Heart left ventricle (tissue), 16 donors: Measurements from ENCODE around the gene CD247. TPM values are rescaled to one million over a fixed set of nuclear protein-coding genes. Genes with fewer than 3 reads are reported as not detected.

Source experiments
- ATAC-seq, 4 donors: fragments of 200-7000 bp; cut with Tn5 transposase; one replicate each; pipeline ENCODE4 v1.9.1; 2020 to 2022; ENCODE audit warnings: moderate library complexity in 4 of 4, mild to moderate bottlenecking in 3 of 4, moderate number of reproducible peaks in 1 of 4
- DNase-seq, 5 donors: peaks; one replicate each; pipeline ENCODE4 v3.0.0-alpha.2; 2020
- H3K27ac ChIP-seq, 12 donors: fragments of 200-600 bp; sonication (generic) in 4 of 12; one replicate each; pipeline versions ENCODE4 v1.5.0 to v1.8.0; 2016 to 2022; ENCODE audit warnings: mild to moderate bottlenecking in 2 of 12
- H3K27me3 ChIP-seq, 9 donors: fragments of 200-600 bp; sonication (generic) in 2 of 9; one replicate each; pipeline versions ENCODE4 v1.5.1 to v1.8.0; 2016 to 2022; ENCODE audit warnings: mild to moderate bottlenecking in 3 of 9
- H3K36me3 ChIP-seq, 9 donors: fragments of 200-600 bp; sonication (generic) in 2 of 9; one replicate each; pipeline versions ENCODE4 v1.5.0 to v1.8.0; 2018 to 2022; ENCODE audit warnings: mild to moderate bottlenecking in 2 of 9
- H3K4me1 ChIP-seq, 12 donors: fragments of 200-600 bp; sonication (generic) in 4 of 12; one replicate each; pipeline versions ENCODE4 v1.5.0 to v1.8.0; 2016 to 2022; ENCODE audit warnings: mild to moderate bottlenecking in 3 of 12
- H3K4me3 ChIP-seq, 12 donors: fragments of 200-600 bp; sonication (generic) in 4 of 12; one replicate each; pipeline versions ENCODE4 v1.5.0 to v1.8.0; 2017 to 2022; ENCODE audit warnings: mild to moderate bottlenecking in 9 of 12, moderate library complexity in 4 of 12
- H3K9me3 ChIP-seq, 12 donors: fragments of 200-600 bp; sonication (generic) in 4 of 12; one replicate each; pipeline versions ENCODE4 v1.5.0 to v1.8.0; 2016 to 2022; ENCODE audit warnings: mild to moderate bottlenecking in 1 of 12
- POLR2A ChIP-seq, 2 donors: fragments of 450-650 bp; IDR thresholded peaks; one replicate each; pipeline ENCODE4 v1.6.1; 2017; ENCODE audit warnings: antibody characterized with exemption in 2 of 2, mild to moderate bottlenecking in 2 of 2, moderate library complexity in 2 of 2
- WGBS, 4 donors: extraction: QIAGEN DNeasy Blood & Tissue Kit in 2 of 4; methylation state at CpG; one replicate each; pipeline versions ENCODE4 v1.1.5 to v1.1.7; 2013 to 2018; 5-methylcytosine and 5-hydroxymethylcytosine counted together
- intact Hi-C, 10 donors: fragments of 100-400 bp; cut with DNase I; formaldehyde crosslinking; loops; one replicate each; pipeline versions ENCODE4 v1.11.1 to v1.14.2; 2022
- polyA plus RNA-seq, 2 donors: library from polyadenylated mRNA; stranded (reverse); fragments of 200-250 nt; gene quantifications; one replicate each; pipeline ENCODE4 v1.2.3, GENCODE V29; 2013
- total RNA-seq, 9 donors: library from RNA; depleted of rRNA in 2 of 9; stranded (reverse); fragments of >200 nt in 2 of 9; fragmentation: NEBNext Ultra II Directional in 3 of 9; extraction: Animal tissue kit (Norgen Biotek cat#: 25700) in 3 of 9; gene quantifications; one replicate each; pipeline versions ENCODE4 v1.1.0 to v1.2.4, GENCODE V29; 2016 to 2023
- TF ChIP-seq, protein P1 (sequence below), 12 donors: fragments of 200-600 bp; sonication (generic) in 4 of 12; IDR thresholded peaks; one replicate each; pipeline versions ENCODE4 v1.5.0 to v1.8.0; 2018 to 2022; ENCODE audit warnings: antibody characterized with exemption in 12 of 12, mild to moderate bottlenecking in 5 of 12
- donor health status: ischemic (EF 13 %, LVEDD 7.1; RV severe dilation, severe dysfunction).
- donor health status: healthy with polysubstance abuse.
- donor health status: DM: no; HTN: yes; CAD: no.
- donor health status: DM: no; HTN: no; CAD: no.
- donor health status: ischemic (EF 25% LVEDD 6.9; RV normal size, moderate dysfunction).
- donor health status: ischemic (EF 25% LVEDD 5.7; RV mildly dilated, moderate dysfunction).
- donor health status: healthy.
- donor health status: DM: yes; HTN: yes; CAD: no.
- donor health status: ischemic (EF 35%, LVEDD 5.7; RV mildly dilated, moderate dysfunction).
- donor health status: nonischemic (EF 11% LVEDD 7.7; RV severe dilation, severe dysfunction).
- donor health status: DM: yes; HTN: yes; CAD: no.
- donor health status: PGD.
- donor health status: ischemic (EF 29% LVEDD 5.4; RV normal size, mild dysfunction).
- donor health status: nonischemic (EF 23%, LVEDD 6.1; RV moderate dilation, normal function).

CD247 gene
- total and polyA plus RNA-seq, 11 donors = 0.19 to 7.6 (median 0.47) TPM; not detected in 1

DNA sequence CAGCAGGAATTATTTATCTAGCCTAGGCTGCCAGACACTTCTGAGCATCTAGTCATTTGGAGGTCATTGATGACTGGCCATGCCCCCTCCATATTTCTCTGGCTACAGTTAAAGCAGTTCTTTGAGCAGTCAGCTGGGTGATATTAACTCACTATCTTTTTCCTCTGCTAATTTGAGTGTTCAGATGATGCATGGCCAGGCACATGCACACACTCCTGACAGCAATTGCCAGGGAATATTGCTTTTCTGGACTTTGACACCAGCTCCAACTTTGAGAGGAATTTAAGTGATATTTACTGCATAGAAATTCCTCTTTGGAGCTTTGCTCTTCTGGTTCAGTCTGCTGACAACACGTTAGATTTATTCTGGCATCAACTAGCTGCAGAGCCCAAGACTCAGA, 52.6 kb downstream of the CD247 start:
- no peaks in the 10 kb centered on the region for H3K9me3 ChIP-seq
- no peaks in the 10 kb centered on the region for H3K36me3 ChIP-seq
- intact Hi-C loops = no loop called here
- H3K4me3 ChIP-seq = no peak overlapping the region
- peaks cover 0 to 8% (median 0%) of the 10 kb centered on the region in 12 donors for H3K4me1 ChIP-seq
- TF ChIP-seq, protein P1, sequence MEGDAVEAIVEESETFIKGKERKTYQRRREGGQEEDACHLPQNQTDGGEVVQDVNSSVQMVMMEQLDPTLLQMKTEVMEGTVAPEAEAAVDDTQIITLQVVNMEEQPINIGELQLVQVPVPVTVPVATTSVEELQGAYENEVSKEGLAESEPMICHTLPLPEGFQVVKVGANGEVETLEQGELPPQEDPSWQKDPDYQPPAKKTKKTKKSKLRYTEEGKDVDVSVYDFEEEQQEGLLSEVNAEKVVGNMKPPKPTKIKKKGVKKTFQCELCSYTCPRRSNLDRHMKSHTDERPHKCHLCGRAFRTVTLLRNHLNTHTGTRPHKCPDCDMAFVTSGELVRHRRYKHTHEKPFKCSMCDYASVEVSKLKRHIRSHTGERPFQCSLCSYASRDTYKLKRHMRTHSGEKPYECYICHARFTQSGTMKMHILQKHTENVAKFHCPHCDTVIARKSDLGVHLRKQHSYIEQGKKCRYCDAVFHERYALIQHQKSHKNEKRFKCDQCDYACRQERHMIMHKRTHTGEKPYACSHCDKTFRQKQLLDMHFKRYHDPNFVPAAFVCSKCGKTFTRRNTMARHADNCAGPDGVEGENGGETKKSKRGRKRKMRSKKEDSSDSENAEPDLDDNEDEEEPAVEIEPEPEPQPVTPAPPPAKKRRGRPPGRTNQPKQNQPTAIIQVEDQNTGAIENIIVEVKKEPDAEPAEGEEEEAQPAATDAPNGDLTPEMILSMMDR (IDR thresholded peaks at IDR 0.05) = no peak
- no peak for TF ChIP-seq POLR2A (IDR thresholded peaks at IDR 0.05)
- no peak for ATAC-seq
- no peaks in the 10 kb centered on the region for H3K27me3 ChIP-seq
- WGBS, 4 donors = 25 to 46% (median 41%) methylated on average over 1 of the region's 1 CpG
- no peak overlapping the region for H3K27ac ChIP-seq
- no peak for DNase-seq

DNA sequence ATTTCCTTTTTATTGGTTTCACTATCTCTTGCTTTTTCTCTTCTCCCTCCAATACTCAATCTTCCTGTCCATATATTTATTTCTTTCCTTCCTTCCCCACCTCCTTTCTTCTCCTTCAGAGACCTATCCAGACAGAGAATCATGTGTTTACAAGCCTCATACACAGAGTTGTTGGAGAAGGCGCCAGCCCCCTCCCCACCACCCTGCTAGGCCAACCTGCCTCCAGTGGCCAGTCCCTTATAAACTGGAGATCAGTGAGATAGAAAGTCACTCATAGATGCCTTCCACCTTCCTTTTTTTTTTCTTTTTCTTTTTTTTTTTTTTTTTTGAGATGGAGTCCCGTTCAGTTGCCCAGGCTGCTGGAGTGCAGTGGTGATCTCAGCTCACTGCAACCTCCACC, 53.3 kb downstream of the CD247 start:
- intact Hi-C loops = no loop called here
- 90 to 92% (median 90%) methylated on average over 2 of the region's 2 CpGs for WGBS, 4 donors
- Histone ChIP-seq H3K27me3 (no peaks in the 10 kb centered on the region), H3K4me3 (no peak overlapping the region), H3K27ac (no peak overlapping the region), H3K9me3 (no peaks in the 10 kb centered on the region), H3K36me3 (no peaks in the 10 kb centered on the region), H3K4me1 (peaks cover 0 to 8% (median 0%) of the 10 kb centered on the region in 12 donors)
- TF ChIP-seq POLR2A (IDR thresholded peaks at IDR 0.05) = no peak
- TF ChIP-seq, protein P1 (IDR thresholded peaks at IDR 0.05) = no peak
- DNase-seq (no peak), ATAC-seq (no peak)

DNA sequence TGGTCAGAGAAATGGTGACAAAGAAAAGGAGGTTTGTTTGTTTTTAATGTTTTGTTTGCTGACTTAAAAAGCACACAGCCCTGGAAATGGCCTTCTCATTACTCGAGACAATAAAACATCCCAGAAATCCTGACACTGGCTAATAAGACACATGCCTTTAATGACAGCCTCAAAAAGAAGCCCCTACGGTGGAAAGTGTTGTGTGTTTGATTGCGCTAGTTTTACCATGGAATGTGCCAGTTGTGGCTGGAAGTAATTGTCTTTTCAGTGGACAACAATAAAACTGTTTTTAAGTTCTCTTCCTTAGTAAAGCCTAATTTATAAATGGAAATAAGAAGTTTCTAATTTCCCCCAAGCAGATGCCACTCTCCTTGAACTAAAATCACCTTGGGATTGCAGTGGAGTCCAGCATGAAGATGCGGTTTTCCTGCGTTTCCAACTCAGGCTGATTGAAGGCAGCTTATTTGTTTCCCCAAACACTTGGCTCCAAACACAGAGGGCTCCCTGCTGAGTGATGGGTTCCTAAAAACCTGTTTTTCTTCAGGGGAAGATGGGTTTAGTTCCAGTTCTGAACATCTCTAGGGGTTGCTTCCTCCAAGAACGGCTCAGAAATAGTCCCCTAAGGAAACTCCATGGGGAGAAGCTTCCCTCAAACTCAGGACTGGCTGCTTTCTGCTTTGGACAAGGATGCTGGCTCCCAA, 54.3 kb downstream of the CD247 start:
- ATAC-seq (no peak), DNase-seq (no peak)
- intact Hi-C loops = no loop called here
- Histone ChIP-seq H3K36me3 (no peaks in the 10 kb centered on the region), H3K4me3 (no peak overlapping the region), H3K4me1 (peaks cover 0 to 8% (median 0%) of the 10 kb centered on the region in 12 donors), H3K27ac (no peak overlapping the region), H3K9me3 (no peaks in the 10 kb centered on the region), H3K27me3 (no peaks in the 10 kb centered on the region)
- TF ChIP-seq, protein P1 (IDR thresholded peaks at IDR 0.05) = no peak
- no peak for TF ChIP-seq POLR2A (IDR thresholded peaks at IDR 0.05)
- 70 to 78% (median 72%) methylated on average over 6 of the region's 6 CpGs for WGBS, 4 donors

DNA sequence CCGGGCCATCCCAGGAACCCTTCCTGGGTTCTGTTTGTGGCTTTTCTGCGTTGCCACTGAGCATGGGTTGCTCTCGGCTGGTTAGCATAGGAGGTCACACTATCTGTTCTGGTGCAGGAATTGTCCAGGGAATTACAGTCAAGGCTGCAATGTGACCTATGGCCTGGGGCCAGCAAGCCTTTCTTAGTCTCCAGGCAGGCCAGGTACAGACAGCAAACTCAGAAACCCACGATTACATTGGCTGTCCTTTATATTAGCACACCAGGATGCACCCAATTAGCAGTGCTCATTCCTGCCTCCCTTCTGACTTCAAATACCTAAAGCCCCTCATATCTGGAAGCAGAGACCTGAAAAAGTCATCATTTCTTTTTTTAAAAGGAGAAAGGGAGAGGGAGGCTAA, 55.2 kb downstream of the CD247 start:
- no peaks in the 10 kb centered on the region for H3K36me3 ChIP-seq
- 70 to 82% (median 74%) methylated on average over 4 of the region's 4 CpGs for WGBS, 4 donors
- no peak overlapping the region for H3K4me3 ChIP-seq
- H3K4me1 ChIP-seq = peaks cover 0 to 8% (median 0%) of the 10 kb centered on the region in 12 donors
- intact Hi-C loops = no loop called here
- no peak for TF ChIP-seq POLR2A (IDR thresholded peaks at IDR 0.05)
- TF ChIP-seq, protein P1 (IDR thresholded peaks at IDR 0.05) = no peak
- no peaks in the 10 kb centered on the region for H3K27me3 ChIP-seq
- no peak for ATAC-seq
- no peak overlapping the region for H3K27ac ChIP-seq
- DNase-seq = no peak
- no peaks in the 10 kb centered on the region for H3K9me3 ChIP-seq
